CD1c-positive myeloid dendritic cell (primary cell): ENCODE data around the gene TTC27.
"Not testable (repeated sequence)": the region's sequence is repeated elsewhere in the genome, so short reads cannot be mapped to it uniquely, and the experiment has no call there.

Experiments
- DNase-seq: peaks from one replicate; pipeline ENCODE4 v3.0.0-alpha.2; 2016; ENCODE audit errors: extremely low spot score

The TTC27 gene

GRCh38 chr2:32627814-32628579, at the start of gene TTC27:
TSS of gene TTC27 (plus strand) at chr2:32628050. CDS start at chr2:32628293, 243 bp downstream.
- DNase-seq, result peak; percentile 97

DNA sequence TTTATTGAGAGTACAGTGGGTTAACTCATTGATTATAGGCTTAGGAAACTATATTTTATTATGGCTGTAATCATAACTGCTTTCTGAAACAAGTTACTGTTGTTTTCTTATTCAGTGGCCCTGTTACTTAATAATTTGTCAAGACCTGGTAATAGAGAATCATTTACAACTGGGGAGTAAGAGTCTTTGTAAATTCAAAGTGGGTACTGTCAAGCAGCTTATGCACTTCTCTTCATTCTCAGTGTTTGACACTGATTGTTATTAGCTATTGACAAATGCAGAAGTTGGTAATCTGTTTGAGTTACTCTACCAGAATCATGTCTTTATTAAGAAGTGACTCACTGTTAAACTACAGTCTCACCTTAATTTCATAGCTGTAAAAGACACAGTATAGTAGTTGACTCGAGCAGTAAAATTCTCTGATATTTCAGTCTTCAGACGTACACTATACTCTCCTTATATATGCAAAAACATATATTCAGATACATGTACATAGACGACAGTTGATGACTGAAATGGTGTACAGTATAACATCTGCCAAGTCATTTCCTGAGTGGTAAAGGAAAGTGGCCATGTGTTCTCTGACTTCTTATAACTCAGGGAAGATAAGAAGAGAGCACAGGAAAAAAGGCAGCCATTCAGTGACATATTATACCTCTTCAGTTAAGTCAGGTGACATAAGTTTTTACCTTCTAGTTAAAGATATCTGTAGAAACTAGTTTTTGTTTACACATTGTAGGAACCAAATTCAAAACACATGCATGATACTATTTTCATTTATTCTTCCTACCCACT, 36.0 kb upstream of the TTC27 start:
- peak; percentile 20 for DNase-seq

- DNase-seq, result no peak
Observed at GRCh38 chr2:32594573-32594972, 33.3 kb upstream of the TTC27 start.

GRCh38 chr2:32611366-32611765, 16.5 kb upstream of the TTC27 start:
- no peak for DNase-seq

- no peak for DNase-seq
Observed at GRCh38 chr2:32611771-32612170, 16.1 kb upstream of the TTC27 start.

DNA sequence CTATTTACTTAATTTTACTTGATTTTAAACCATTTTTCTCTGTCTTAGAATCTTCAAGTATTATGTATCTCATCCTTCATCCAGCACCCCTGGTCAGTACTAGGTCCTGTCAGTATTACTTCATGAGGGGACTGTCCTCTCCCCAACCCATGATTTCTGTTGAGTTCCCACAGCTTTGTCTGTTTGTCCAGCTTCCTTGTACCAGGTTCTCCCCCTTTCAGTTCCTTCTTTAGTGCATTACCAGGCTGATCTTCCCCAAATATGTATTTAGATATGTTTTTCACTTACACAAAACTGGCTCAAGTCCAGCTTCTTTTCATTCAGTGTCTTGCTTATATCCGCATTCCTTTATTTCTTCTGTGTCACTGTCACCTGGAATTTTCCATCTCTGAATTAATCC, 13.8 kb upstream of the TTC27 start:
- DNase-seq, result peak; percentile 69

GRCh38 chr2:32617599-32618189, 10.2 kb upstream of the TTC27 start:
- DNase-seq, result no peak

DNA sequence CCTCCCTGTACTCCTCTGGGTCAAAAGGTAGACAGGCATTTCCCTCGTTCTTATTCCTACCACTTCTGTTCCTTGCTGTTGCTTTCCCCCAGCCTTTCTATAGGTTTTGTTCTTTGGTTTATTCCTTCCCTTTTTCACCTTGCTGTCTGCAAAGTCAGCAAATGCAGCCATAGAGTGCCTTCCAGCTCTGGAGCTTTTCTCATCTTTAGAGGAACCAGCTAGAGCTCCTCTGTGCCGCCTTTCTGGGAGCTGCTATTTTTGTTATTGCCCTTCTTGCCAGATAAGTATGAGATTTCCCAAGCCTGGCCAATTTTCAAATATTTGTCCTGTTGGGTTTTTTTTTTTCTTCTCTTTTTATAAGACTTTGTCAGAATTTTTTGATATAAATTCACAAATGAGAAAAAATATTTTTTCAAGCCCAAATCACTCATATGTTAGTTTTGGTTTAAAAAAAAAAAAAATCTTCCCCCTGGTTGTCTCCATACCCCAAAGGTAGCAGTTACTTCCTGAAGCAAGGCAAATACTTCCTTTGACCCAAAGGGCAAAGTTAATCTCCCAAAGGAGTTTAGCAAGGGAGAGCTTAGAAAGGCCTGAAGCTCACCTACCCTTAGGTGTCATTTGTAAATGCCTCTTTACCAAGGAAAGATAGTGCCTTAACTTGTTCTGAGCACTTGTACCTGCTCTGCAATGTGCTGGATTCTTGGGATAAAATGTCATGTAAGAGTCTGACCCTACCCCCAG, 5.1 kb upstream of the TTC27 start:
- no peak for DNase-seq

DNA sequence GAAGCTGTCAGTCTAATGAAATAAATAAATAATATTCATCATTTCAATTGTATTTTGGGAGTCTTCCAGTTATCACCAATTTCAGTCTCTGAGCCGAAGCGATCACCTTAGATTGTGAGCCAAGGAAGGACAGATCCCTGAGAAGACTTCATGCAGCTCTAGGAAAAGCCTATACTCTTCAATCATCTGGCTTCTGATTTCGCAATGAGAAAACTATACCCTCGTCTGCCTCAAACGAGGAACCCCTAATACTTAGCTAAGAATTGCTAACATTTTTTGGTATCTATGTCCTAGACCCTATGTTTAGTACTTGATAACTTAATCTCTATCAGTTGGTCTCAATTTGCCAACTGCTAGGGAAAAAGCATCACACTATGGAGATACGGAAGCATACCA, 4.5 kb upstream of the TTC27 start:
- no peak for DNase-seq

GRCh38 chr2:32624812-32625211, 3.0 kb upstream of the TTC27 start:
- DNase-seq, result no peak

DNA sequence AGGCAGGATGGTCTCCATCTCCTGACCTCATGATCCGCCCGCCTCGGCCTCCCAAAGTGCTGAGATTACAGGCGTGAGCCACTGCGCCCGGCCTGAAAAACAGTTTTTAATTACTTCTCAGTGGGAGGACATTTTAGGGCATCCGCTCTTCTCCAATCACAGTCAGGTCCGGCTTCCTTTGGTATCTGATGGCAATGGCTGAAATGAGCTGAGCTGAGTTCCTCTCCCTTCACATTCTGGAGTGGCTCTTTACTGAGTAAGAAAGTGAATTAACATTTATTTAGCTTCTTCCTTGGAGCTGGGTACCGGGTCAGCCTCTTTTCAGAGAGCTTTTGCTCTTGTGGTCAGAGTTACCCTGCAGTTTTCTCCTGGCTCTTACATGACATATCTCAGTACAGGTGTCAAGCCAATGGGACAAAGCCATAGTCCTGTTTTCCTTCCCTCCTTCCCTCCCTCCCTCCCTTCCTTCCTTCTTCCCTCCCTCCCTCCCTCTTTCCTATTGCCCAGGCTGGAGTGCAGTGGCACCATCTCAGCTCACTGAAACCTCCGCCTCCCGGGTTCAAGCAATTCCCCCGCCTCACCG, 1.1 kb upstream of the TTC27 start:
- DNase-seq, result no peak

DNA sequence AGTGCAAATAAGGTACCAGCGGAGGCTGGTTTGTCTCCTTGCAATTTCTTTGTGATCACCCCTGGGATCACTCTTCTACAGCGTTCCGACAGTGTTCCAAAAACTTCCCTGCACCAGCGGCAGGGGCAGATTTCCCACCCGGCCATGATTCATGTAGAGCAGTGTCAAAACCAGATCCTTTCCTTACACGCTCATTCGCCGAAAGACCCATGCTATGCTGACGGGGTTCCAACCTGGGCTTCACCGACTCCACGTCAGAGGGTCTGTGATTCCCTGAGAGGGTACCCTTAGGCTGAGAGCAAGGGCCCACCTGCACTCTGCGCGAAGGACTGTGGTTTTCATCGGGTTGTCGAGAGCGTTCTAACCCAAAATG, 423 bp upstream of the TTC27 start:
- peak; percentile 38 for DNase-seq

GRCh38 chr2:32632089-32632488, 4.2 kb downstream of the TTC27 start:
- no peak for DNase-seq

GRCh38 chr2:32633040-32633439, 5.2 kb downstream of the TTC27 start:
- DNase-seq, result no peak

- DNase-seq, result not testable (repeated sequence)
Observed at GRCh38 chr2:32638548-32638947, 10.7 kb downstream of the TTC27 start.

DNA sequence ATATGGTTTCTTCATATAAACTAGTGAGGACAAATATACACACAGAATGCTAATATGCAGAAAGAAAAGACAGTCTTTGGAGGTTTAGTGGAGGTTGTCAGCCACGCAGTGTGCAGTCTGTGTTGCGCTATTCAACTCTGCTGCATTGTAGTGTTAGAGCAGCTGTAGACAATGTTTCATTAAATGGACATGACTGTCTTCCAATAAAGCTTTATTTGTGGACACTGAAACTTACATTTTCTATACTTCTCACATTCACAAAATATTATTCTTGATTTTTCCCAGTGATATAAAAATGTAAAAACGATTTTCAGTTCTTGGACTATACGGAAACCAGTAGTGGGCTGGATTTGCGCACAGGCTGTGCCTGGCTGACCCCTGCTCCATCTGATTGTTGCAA, 13.3 kb downstream of the TTC27 start:
- DNase-seq, result no peak

DNA sequence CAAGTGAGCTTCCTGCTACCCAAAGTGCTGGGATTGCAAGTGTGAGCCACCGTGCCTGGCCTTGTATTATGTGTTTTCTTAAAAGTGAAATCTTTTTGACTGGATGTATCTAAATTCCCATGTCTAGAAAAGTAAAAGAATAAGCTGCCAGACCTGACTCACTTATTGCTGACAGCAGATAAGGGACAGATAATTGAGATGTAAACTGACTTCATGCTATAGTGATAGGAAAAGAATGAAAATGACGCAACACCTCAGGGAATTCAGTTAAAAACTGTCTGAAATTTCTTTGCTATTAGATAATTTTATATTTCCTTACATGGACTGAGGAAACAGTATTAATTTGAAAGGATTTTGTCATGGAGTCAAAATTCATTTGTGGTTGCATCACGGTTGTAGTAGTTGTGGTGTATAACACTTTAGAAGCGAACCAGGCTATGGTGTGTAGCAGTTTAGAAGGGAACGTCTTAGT, 19.4 kb downstream of the TTC27 start:
- no peak for DNase-seq

DNA sequence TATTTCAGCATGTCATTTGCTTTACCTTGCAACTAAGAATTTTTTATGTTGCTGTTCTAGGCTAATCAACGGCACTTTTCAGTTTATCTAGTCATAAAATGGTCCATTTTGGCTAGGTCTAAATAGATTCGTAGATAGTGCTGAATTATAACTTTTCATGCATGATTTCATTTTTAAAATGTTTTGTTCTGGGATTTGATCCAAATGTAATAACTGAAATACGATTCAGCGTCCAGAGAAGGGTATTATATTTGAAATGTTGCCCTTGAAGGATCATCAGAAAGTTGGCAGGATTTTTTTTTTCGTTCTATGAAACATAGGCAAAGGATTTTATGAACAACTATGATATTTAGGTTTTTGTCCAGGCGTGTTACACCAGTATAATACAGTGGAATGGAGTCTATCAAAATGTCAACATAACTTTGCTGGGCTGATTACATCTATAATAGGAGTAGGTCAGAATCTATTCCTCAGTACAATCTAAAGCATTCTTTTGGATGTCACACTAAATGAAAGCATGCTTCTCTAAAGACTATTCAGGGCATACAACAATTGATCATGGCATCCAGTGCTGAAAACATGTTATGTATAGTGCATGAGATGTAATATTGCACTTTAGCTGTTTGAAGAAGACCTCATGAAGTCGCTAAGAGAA, 24.8 kb downstream of the TTC27 start:
- no peak for DNase-seq

GRCh38 chr2:32656069-32656468, 28.2 kb downstream of the TTC27 start:
- no peak for DNase-seq

DNA sequence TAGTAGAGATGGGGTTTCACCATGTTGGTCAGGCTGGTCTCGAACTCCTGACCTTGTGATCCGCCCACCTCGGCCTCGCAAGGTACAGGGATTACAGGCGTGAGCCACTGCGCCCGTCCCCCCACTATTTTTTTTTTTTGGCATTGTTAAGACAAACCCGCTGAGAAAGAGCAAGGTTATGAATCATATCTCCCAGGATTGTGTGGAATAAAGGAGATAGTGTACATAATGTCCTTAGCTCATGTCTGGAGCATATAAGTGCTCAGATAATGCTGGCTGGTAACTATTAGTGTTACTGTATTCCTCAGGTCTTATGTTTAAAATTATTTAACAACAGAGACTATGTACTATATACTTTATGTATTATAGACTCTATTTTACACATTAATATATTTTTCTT, 36.0 kb downstream of the TTC27 start:
- no peak for DNase-seq

GRCh38 chr2:32666704-32667103, 38.9 kb downstream of the TTC27 start:
- no peak for DNase-seq
